Activated T-cell treated with anti-CD3 and anti-CD28 coated beads for 4 hours (primary cell): ENCODE data around the gene KRT26.
"Not testable (repeated sequence)": the region's sequence is repeated elsewhere in the genome, so short reads cannot be mapped to it uniquely, and the experiment has no call there.

ENCODE experiments used
- DNase-seq: peaks from one replicate; pipeline ENCODE4 v3.0.0-alpha.2; 2020

KRT26 gene

DNA sequence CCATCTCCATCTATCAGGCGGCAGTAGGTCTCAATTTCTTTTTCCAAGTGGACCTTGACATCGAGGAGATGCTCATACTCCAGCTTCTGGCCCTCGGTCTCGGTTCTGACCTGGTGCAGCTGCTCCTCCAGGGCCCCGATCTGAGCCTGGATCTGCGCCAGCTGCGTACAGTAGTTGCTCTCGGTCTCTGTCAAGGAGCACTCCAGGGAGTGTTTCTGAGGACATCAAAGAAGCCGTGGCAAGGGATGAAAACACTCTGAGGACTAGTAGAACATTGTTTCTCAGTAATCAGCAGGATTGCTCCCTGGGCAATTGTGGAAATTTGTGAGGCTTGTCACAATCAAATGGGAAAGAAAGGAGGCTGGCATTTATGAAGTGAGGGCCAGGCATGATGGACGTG, 21.8 kb upstream of the KRT26 start:
- no peak for DNase-seq

DNA sequence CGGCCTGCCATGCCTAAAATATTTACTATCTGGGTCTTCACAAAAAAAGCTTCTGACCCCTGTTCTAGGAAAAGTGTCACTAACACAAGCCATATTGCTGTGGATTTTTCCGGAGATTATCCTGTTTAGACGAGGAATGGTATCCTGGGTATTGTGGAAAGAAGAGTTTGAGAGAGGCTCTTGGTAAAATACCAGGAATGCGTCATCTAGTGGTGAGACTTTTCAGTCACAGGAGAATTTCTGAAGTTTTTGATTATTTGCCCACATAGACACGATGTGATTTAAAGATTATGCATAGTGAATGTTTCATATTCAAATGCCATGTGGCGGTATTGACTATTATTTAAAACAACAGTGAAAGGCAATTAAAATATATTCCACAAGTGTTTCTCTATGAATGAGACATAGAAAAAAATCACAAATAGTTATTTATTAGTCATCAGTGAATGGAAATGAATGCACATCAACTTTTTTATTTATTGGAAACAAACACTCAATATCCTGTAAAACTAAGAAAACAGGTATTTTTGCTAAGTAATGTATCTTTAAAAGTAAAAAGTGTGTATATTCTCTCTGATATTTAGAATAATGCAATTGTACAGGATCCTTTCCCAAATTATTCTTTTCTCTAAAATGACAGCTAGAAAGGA, 19.9 kb upstream of the KRT26 start:
- no peak for DNase-seq

DNA sequence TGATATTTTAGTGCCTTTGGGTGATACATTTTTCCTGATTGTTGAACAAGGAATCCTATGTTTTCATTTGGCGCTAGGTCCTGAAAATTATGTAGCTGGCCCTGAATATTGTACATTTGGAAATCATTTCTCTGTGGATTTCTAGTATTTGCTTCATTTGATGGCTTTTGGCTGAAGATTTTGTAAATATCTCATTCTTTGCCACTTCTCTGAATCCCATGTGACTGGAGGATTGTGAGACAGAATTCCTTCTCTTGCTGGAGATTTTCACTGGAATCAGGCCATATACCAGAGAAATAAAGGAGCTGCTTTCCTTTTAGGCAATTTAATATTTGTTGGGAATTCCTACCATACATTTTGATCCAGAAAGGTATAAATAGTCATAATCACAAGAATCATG, 19.1 kb upstream of the KRT26 start:
- DNase-seq: no peak

DNA sequence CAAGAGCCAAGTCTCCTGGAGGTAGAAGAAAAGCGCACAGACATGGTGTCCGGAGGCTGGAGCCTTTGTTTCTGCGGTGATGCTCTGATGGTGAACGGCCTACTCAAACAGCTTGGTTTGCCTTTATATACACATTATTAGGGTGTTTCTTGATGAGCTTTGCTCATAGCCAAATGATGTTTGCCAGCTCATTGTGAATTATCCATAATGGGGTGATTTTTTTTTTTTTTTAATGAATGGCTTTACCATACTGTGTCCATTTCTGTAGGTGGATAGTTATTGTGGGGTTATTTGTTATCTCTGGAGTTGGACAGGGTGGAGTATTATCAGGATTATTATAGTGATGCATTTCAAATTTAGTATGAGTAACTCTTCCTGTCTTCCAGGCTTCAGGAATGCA, 10.4 kb upstream of the KRT26 start, which contains the start of gene KRT27:
Gene KRT27 (minus strand): TSS at position 101 of the 400 bp plus-strand sequence. CDS start 57 bp downstream, at position 44.
- DNase-seq: no peak

DNA sequence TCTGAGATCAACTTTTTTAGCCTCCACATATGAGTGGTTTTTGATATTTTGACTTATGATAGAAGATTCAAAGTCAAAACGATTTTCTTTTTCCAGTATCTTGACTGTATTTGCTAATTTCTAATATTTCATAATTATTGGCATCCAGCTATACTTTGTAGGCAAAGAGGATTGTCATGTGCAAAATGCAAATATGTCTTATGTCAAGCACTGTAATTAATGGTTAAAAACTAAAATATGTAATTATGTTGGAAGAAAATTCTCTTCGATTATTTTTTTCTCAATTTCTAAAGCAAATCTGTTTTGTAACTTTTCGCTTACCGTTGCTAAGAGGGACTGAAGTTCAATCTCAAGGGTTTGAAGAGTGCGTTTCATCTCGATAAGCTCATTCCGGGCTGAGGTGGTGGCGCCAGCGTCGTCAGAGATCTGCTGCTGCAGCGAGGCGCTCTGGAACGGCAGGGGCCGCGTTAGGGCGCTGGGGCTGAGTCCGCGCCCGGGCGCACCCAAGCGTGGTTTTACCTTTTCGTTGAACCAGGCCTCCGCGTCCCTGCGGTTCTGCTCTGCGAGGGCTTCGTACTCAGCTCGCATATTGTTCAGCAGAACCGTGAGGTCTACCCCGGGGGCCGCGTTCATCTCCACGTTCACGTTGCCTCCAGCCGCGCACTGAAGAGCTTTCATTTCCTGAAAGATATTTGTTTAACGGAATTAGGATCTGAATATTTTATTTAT, 7.3 kb upstream of the KRT26 start:
- DNase-seq: no peak

DNA sequence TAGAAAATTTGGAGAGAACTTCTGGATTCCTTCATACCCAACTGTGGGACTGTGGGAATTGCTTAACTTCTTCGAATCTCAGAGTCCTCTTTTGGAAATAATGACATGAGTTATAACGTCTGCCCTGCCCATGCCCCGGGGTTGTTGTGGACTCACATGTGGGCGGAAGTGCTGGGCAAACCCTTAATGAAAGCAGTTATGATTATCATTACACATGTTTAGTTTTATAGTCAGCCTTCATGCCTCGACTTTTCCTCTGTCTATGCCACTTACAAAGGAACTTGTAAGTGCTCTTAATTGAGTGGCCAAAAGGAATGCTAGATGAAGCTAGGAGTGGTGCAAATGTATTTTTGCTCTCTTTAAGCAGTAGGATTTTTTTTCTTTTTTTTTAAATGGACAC, 6.5 kb upstream of the KRT26 start:
- no peak for DNase-seq

DNA sequence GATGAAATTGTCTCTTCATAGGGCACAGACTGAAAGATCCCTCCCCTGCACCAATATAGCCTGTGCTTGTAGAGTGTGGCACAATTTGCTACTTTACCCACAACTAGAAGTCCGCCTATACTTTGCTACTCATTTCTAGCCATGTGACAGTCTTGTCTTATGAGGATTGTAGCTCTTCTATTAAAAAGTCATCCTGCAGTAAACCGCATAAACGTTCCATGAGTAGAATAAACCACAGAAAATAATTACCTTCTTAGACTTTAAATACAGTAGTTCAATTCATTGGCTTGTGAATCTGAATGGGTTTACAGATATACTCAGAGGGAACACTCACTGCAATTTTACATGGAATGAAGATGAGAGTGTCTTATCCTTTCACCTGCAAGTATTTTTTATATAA, 6.0 kb upstream of the KRT26 start:
- DNase-seq: no peak

DNA sequence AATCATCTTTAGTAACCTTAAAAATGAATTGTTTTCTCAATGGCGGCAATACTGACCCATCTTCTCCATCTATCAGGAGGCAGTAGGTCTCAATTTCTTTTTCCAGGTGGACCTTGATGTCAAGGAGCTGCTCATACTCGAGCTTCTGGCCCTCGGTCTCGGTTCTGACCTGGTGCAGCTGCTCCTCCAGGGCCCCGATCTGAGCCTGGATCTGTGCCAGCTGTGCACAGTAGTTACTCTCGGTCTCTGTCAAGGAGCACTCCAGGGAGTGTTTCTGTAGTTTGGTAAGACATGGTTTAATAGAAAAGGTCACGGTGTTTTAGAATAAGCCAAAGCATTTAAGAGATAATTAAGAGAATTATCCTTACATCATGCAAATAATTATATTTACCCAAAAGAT, 5.5 kb upstream of the KRT26 start:
- no peak for DNase-seq

DNA sequence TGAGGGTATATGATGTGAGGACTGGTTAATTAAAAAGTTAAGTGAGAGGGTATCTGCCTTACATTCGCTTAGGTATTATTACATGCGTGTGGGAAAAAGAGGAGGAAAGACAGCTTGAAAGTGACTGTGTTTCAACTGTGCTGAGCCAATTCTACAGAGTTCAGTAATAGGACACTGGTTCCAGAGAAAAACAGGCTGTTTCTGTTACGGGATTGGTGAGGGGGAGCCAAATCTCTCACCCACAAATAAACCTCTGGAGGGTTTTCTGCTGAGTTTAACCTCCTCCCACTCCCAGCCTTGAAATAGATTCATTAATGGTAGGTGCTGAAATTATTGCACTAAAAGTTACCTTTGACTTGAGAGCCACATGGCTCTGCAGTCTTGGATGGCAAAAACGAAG, 3.9 kb upstream of the KRT26 start:
- no peak for DNase-seq

DNA sequence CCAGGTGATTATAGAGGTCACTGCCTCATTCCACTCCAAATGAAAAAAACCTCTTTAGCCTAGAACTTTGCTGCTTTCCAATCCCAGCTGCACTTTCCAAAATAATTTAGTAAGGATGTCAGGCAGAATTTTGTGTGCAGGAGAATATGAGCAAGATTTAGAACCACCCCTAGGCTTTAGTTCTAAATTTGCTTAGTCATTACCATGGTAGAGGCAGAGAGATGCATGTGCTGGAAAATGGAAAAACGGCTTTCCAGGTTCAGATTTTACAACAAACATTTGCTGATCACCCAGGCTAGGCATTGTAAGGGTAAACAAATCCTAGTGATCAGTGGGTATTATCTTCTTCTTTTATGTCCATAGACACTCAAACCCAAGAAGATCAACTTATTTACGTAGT, 6.3 kb downstream of the KRT26 start:
- DNase-seq: no peak

DNA sequence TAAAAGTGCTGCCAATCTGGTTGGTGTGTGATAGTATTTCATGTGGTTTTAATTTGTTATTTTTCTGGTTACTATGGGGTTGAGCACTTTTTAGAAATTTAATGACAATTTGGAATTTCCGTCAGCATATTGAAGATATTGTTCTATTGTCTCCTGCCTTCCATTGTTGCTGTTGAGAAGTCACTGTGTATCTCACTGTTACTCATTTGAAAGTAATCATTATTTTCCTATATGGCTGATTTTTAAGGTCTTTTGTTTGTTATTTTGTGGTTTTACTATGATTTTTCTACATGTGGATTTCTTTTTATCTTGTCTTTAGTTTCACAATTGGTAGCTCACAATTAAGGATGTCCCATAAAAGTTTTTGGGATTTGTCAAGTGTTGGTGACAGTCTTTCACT, 8.2 kb downstream of the KRT26 start:
- DNase-seq: no peak

DNA sequence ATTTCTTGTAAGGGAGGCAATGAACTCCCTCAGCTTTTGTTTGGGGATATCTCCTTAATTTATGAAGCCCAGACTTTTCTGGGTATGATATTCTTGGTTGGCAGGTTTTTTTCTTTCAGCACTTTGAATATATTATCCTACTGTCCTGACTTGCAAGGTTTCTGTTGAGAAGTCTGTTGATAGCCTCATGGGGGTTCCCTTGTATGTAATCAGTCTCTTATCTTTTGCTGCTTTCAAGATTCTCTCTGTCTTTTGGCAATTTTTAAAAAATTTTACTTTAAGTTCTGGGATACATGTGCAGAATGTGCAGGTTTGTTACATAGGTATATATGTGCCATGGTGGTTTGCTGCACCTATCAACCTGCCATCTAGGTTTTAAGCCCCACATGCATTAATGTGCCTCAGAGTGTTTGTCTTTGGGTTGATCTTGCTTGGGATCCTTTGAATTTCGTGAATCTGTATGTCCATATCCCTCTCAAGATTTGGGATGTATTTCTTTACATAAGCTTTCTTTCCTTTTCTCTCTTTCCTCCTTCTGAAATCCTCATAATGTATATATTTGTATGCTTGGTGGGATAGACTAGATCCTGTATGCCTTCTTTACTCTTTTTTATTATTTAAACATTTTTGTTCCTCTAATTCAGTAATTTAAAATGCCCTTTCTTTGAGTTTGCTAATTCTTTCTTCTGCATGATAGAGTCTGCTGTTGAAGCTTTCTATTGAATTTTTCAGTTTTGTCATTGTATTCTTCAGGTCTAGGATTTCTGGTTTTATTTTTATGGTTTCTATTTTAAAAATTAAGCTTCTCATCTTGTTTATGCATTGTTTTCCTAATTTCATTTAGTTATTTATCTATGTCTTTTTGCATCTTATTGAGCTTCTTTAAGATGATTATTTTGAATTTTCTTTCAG, 11.6 kb downstream of the KRT26 start:
- DNase-seq: no peak

DNA sequence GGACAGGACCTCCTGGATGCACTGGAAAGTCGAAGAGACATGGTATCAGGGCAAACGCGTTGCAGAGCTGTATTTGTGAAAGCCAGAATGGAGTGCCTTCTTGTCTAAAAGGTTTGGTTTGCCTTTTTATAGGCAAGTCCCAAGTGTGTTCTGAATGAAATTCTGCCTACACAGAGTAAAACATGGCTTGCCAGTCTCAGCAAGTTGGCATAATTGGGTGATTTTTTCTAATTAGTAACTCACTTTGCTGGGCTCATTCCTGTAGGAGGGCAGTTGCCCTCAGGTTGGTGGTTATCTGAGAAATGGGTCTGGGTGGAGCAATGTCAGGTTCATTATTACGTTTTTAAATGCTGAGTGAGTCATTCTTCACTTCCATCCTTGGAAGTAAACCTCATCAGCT, 16.8 kb downstream of the KRT26 start, which contains the start of gene KRT25:
Gene KRT25 (minus strand): TSS at position 101 of the 400 bp plus-strand sequence. CDS start 60 bp downstream, at position 41.
- no peak for DNase-seq

DNA sequence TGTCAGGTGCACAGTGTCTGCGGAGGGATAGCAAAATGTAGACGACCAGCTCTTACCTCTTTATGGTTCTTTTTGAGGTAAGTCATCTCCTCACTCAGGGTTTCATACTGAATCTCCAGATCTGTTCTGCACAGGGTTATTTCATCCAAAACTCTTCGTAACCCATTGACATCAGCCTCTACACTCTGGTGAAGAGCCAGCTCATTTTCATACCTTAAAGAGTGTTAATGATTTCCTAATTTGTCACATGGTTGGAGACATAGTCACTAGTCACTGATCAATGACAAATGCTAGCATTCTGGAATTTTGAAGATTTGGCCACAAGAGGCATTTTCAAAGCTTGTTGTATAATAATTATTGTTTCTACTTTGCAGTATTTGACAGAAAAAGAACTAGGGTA, 18.2 kb downstream of the KRT26 start:
- no peak for DNase-seq

DNA sequence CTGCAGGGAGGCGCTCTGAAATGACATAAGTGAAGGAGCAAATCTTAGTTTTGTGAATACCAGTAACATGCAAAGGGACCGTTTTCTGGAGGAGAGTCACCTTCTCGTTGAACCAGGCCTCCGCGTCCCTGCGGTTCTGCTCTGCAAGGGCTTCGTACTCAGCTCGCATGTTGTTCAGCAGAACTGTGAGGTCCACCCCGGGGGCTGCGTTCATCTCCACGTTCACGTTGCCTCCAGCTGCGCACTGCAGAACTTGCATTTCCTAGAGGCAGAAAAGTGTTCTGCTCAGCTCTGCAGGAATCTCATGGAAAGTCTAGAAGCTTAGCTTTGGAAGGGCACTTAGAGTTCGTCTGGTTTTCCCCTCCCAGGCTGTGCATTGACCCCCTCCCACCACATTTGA, 20.9 kb downstream of the KRT26 start:
- DNase-seq: no peak

DNA sequence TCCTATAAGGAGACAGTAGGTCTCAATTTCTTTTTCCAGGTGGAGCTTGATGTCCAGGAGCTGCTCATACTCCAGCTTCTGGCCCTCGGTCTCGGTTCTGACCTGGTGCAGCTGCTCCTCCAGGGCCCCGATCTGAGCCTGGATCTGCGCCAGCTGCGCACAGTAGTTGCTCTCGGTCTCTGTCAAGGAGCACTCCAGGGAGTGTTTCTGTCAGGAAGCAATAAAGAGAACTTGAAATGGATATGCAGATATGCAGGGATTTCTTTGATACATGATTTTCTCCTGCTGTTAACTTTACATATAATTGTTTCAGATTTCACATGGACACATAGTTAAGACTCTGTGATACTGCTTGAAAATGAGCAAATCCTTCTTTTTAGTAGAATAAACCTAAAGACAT, 21.6 kb downstream of the KRT26 start:
- no peak for DNase-seq

DNA sequence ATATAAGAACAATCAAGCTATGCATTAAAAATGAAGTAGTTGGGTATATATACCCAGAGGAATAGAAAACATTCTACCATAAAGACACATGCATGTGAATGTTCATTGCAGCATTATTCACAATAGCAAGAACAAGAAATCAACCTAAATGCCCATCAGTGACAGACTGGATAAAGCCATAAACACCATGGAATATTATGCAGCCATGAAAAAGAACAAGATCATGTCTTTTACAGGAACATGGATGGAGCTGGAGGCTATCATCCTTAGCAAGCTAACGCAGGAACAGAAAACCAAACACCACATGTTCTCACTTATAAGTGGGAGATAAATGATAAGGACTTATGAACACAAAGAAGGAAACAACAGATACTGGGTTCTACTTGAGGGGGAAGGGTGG, 23.3 kb downstream of the KRT26 start:
- not testable (repeated sequence) for DNase-seq

DNA sequence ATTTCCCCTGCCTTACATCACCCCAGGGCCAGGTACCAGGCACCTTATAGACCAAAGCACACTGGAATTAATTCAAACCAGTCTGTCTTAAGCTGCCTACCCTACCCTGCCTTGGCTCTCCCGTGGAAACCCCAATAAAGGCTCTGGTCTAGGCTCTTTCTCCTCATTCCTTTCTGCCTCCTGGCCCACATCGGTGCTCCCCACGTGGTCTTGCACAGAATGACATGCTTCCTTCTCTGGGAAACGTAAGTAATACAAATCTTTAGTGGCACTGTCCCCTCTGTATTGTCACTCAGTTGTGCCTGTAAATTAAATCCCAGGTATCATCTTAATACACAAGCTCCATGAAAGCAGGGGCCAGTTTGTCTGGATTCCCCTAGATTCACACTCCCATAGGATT, 33.4 kb downstream of the KRT26 start:
- no peak for DNase-seq

DNA sequence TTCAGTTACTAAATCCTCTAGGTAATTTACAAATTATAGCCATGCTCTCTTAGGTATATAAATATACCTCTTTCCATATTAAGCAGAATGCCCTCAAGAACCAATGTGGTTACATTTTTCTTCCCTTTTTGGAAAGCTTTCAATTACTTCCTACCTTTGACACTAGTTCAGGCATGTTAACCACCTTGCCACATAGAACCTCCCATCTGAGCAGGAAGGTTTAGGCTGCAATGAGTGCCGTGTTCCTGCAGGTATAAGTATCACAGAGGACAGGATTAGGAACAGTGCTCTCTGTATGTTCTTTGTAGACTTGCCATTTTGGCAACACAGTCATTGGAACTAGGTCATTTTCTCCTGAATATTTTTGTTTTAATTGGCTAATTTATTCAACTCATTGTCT, 37.0 kb downstream of the KRT26 start:
- no peak for DNase-seq

DNA sequence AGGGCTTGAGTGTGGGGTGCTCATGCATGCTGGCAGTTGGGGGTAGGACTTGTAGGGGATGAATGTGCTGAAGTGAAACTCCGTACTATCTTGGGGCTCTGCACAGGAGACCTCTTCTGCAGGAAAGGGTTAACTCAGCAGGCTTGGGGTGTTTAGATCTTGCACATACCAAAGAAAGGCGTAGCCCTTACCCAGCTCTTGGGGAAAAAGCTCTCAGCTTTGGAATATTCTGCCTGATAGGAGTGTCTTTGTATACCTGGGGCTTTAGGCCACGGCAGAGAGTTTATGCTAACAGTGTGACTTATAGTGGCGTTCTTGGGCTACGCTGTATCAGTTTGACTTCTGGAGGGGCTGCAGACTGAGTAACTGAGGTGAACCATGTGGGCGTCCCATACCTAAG, 38.0 kb downstream of the KRT26 start:
- no peak for DNase-seq

DNA sequence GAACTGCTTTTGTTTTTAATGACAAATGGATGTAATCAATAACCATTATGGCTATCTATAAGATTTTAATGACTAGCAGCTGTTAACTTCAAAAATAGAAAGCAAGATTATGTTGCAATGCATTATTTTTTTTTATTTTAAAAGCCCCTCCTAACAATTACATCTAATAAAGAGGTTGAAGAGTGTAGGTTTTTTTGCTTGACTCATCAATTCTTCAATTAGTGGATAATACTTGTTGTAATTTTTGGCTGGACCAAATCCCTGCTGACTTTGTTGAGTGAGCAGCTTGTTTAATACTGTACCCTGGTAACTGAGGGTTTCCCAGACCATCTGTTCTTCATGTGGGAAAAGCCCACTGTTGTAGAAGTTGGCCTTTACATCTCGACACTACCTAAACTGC, 41.0 kb downstream of the KRT26 start:
- DNase-seq: no peak

DNA sequence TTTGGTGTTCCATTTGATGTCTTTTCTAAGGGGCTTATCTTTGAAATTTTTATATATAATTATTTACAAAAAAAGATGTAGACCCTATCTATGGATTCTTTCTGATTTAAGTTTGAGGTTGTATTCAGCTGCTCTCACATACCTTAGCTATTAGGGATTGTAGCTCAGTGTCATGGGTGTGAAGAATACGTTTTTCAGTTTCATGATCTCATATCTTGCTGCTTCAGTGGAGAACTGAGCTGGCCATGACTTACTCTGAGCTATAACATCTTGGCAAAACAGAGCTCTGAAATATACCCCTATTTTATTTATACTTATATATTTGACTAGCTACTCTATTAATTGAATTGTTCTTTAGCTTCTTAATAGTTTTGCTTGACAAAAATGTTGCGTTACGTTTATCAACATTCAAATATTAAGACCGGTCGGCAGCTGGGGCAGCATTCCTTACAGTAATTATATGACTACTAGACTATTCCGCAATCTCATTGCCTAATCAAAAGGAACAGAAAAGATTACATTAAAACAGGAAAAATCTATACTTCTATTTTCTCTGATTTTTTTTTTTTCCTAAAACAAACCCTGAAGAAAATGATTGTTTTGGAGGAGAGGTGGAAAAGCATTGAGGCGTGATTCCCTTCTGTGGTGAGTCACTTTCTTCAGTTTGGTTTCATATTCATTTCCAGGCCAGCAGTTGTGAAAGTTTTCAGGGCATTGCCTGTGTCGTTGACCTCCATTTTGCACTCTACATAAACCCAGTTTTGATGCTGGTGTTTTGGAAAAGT, 44.4 kb downstream of the KRT26 start:
- DNase-seq: no peak

DNA sequence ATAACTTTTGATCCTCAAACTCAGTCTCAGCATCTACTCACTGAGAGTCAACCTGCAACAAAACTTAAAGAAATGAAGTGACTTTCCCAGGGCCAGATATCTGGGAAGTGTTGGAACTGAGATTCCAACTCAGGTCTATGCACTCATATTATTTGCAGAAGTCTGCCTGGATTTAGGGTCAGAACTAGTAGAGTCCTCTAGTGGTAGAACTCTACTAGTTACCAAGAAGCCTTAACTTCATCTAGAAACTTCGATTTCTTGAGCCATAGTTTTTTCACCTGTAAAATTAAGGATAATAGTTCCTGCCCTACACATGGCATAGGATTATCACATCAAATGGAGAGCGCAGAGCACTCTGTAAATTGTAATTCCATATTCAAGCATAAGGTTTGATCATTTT, 45.1 kb downstream of the KRT26 start:
- no peak for DNase-seq
